Right lobe of liver (tissue), 6 donors: Measurements from ENCODE around the gene TGFBI. TPM values are rescaled to one million over a fixed set of nuclear protein-coding genes. Genes with fewer than 3 reads are reported as not detected.
A peak's percentile ranks its signal among the peaks of the same experiment; 100 is the strongest.

Source experiments
- ATAC-seq, 4 donors: fragments of 200-7000 bp; cut with Tn5 transposase; one replicate each; pipeline ENCODE4 v1.9.1; 2020; ENCODE audit warnings: mild to moderate bottlenecking in 4 of 4, moderate library complexity in 4 of 4
- DNase-seq, 3 donors: peaks; one replicate each; pipeline ENCODE4 v3.0.0-alpha.2; 2020
- H3K27ac ChIP-seq, 3 donors: fragments of 200-600 bp; one replicate each; pipeline ENCODE4 v1.8.0; 2022
- H3K27me3 ChIP-seq, 2 donors: fragments of 200-600 bp; one replicate each; pipeline ENCODE4 v1.8.0; 2022
- H3K36me3 ChIP-seq, 4 donors: fragments of 200-600 bp; sonication (generic) in 1 of 4; one replicate each; pipeline versions ENCODE4 v1.5.1 to v1.8.0; 2017 to 2022; ENCODE audit warnings: control low read depth in 1 of 4
- H3K4me1 ChIP-seq, 4 donors: fragments of 200-600 bp; sonication (generic) in 1 of 4; one replicate each; pipeline versions ENCODE4 v1.5.1 to v1.8.0; 2017 to 2022; ENCODE audit warnings: control low read depth in 1 of 4
- H3K4me3 ChIP-seq, 3 donors: fragments of 200-600 bp; one replicate each; pipeline ENCODE4 v1.8.0; 2022
- H3K9me3 ChIP-seq, 4 donors: fragments of 200-600 bp; sonication (generic) in 1 of 4; one replicate each; pipeline versions ENCODE4 v1.5.1 to v1.8.0; 2017 to 2022; ENCODE audit warnings: control low read depth in 1 of 4
- CTCF ChIP-seq, 4 donors: fragments of 200-600 bp in 3 of 4; fragments of 450-650 bp in 1 of 4; IDR thresholded peaks; one replicate each; pipeline versions ENCODE4 v1.5.1 to v1.8.0; 2016 to 2022; ENCODE audit warnings: antibody characterized with exemption in 4 of 4, mild to moderate bottlenecking in 2 of 4
- POLR2A ChIP-seq: fragments of 450-650 bp; IDR thresholded peaks from one replicate; pipeline ENCODE4 v1.6.1; 2017; ENCODE audit warnings: antibody characterized with exemption, mild to moderate bottlenecking
- WGBS: methylation state at CpG from one replicate; pipeline ENCODE4 v1.1.6; 2018; ENCODE audit warnings: low coverage, low lambda C conversion rate; ENCODE audit not compliant: insufficient coverage; ENCODE audit errors: missing lambda C conversion rate; 5-methylcytosine and 5-hydroxymethylcytosine counted together
- intact Hi-C, 2 donors: fragments of 100-400 bp; cut with DNase I; formaldehyde crosslinking; loops; one replicate each; pipeline versions ENCODE4 v1.11.2 to v1.14.1; 2022
- total RNA-seq, 6 experiments: library from RNA; depleted of rRNA in 2 of 6; stranded (reverse); fragments of >200 nt in 2 of 6; fragmentation: NEBNext Ultra II Directional in 3 of 6; extraction: Animal tissue kit (Norgen Biotek cat#: 25700) in 3 of 6; gene quantifications; one replicate each; pipeline versions ENCODE4 v1.1.0 to v1.2.4, GENCODE V29; 2016 to 2023
- donor health status: DM: no; HTN: yes; CAD: no.
- donor health status: DM: no; HTN: no; CAD: no.
- donor health status: DM: no; HTN: no; CAD: no.
- donor health status: DM: no; HTN: yes; CAD: no.
- donor health status: DM: no; HTN: yes; CAD: no.

Gene TGFBI
- total RNA-seq, 6 experiments from 2014 or later = 30.7 to 143 (median 87.2) TPM

DNA sequence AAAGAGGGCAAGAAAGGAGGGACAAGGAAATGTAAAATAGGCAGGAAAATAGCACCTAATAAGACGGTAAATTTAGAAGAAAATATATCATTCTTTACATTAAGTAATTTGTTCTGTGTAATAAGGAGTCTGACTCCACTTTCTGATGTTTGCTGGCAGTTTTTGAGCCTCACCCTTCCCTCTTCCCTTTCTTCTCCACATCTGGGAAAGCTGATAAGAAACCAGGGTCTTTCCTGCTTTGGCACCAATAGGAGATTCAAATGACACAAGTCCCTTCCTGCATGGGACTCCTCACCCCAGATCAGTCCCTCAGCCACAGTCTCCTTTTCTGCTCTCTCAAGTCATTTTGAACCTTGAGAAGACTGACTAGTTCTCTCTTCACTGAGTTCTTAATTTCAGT lies 42.8 kb upstream of the TGFBI start:
- no peaks in the 10 kb centered on the region for H3K36me3 ChIP-seq
- WGBS = 70% methylated on average over 1 of the region's 1 CpG
- no peak overlapping the region for H3K4me3 ChIP-seq
- no peaks in the 10 kb centered on the region for H3K27me3 ChIP-seq
- H3K4me1 ChIP-seq = no peaks in the 10 kb centered on the region
- H3K9me3 ChIP-seq = no peaks in the 10 kb centered on the region
- no peak overlapping the region for H3K27ac ChIP-seq
- TF ChIP-seq CTCF (IDR thresholded peaks at IDR 0.05) (no peak), POLR2A (no peak)
- DNase-seq (no peak), ATAC-seq (no peak)
- intact Hi-C loops = no loop called here

GRCh38 chr5:135986401-135986800 lies 42.4 kb upstream of the TGFBI start:
- Histone ChIP-seq H3K4me1 (no peaks in the 10 kb centered on the region), H3K4me3 (no peak overlapping the region), H3K27ac (no peak overlapping the region), H3K27me3 (no peaks in the 10 kb centered on the region), H3K9me3 (no peaks in the 10 kb centered on the region), H3K36me3 (no peaks in the 10 kb centered on the region)
- ATAC-seq = no peak
- WGBS = 81% methylated on average over 3 of the region's 3 CpGs
- TF ChIP-seq POLR2A = no peak
- no peak for TF ChIP-seq CTCF (IDR thresholded peaks at IDR 0.05)
- DNase-seq = no peak
- intact Hi-C loops = no loop called here

- Histone ChIP-seq H3K27me3 (no peaks in the 10 kb centered on the region), H3K4me3 (no peak overlapping the region), H3K27ac (no peak overlapping the region), H3K36me3 (no peaks in the 10 kb centered on the region), H3K9me3 (no peaks in the 10 kb centered on the region), H3K4me1 (no peaks in the 10 kb centered on the region)
- intact Hi-C loops = no loop called here
- TF ChIP-seq CTCF (IDR thresholded peaks at IDR 0.05) (no peak), POLR2A (no peak)
- WGBS = 69% methylated on average over 3 of the region's 3 CpGs
- ATAC-seq (no peak), DNase-seq (no peak)
Measured at GRCh38 chr5:135986891-135987401, 41.8 kb upstream of the TGFBI start.

GRCh38 chr5:135988546-135988945 lies 40.2 kb upstream of the TGFBI start:
- Histone ChIP-seq H3K27me3 (no peaks in the 10 kb centered on the region), H3K27ac (no peak overlapping the region), H3K9me3 (no peaks in the 10 kb centered on the region), H3K4me3 (no peak overlapping the region), H3K4me1 (no peaks in the 10 kb centered on the region), H3K36me3 (no peaks in the 10 kb centered on the region)
- DNase-seq (no peak), ATAC-seq (no peak)
- TF ChIP-seq CTCF (IDR thresholded peaks at IDR 0.05) (no peak), POLR2A (no peak)
- intact Hi-C loops = no loop called here
- WGBS = 81% methylated on average over 3 of the region's 3 CpGs

- Histone ChIP-seq H3K9me3 (no peaks in the 10 kb centered on the region), H3K27me3 (no peaks in the 10 kb centered on the region), H3K4me3 (no peak overlapping the region), H3K27ac (no peak overlapping the region), H3K4me1 (no peaks in the 10 kb centered on the region), H3K36me3 (no peaks in the 10 kb centered on the region)
- DNase-seq (no peak), ATAC-seq (peak; percentile 79 to 88 (median 86))
- 43% methylated on average over 5 of the region's 7 CpGs for WGBS
- TF ChIP-seq CTCF (IDR thresholded peaks at IDR 0.05) (peak; percentile 37 to 59 (median 44)), POLR2A (no peak)
- intact Hi-C loops = no loop called here
Measured at GRCh38 chr5:135989686-135990085, 39.1 kb upstream of the TGFBI start.
